ENCODE measurements around the gene ZNFX1.

- TF ChIP-seq, protein P1, sequence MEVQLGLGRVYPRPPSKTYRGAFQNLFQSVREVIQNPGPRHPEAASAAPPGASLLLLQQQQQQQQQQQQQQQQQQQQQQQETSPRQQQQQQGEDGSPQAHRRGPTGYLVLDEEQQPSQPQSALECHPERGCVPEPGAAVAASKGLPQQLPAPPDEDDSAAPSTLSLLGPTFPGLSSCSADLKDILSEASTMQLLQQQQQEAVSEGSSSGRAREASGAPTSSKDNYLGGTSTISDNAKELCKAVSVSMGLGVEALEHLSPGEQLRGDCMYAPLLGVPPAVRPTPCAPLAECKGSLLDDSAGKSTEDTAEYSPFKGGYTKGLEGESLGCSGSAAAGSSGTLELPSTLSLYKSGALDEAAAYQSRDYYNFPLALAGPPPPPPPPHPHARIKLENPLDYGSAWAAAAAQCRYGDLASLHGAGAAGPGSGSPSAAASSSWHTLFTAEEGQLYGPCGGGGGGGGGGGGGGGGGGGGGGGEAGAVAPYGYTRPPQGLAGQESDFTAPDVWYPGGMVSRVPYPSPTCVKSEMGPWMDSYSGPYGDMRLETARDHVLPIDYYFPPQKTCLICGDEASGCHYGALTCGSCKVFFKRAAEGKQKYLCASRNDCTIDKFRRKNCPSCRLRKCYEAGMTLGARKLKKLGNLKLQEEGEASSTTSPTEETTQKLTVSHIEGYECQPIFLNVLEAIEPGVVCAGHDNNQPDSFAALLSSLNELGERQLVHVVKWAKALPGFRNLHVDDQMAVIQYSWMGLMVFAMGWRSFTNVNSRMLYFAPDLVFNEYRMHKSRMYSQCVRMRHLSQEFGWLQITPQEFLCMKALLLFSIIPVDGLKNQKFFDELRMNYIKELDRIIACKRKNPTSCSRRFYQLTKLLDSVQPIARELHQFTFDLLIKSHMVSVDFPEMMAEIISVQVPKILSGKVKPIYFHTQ (CRISPR knock-in tag; IDR thresholded peaks at IDR 0.05), result no peak
- TF ChIP-seq ZNF121 (CRISPR knock-in tag; IDR thresholded peaks at IDR 0.05) (no peak), ZNF416 (CRISPR knock-in tag; IDR thresholded peaks at IDR 0.05) (no peak), NR2C2 (CRISPR knock-in tag; IDR thresholded peaks at IDR 0.05) (no peak)
- TF ChIP-seq, protein P2, sequence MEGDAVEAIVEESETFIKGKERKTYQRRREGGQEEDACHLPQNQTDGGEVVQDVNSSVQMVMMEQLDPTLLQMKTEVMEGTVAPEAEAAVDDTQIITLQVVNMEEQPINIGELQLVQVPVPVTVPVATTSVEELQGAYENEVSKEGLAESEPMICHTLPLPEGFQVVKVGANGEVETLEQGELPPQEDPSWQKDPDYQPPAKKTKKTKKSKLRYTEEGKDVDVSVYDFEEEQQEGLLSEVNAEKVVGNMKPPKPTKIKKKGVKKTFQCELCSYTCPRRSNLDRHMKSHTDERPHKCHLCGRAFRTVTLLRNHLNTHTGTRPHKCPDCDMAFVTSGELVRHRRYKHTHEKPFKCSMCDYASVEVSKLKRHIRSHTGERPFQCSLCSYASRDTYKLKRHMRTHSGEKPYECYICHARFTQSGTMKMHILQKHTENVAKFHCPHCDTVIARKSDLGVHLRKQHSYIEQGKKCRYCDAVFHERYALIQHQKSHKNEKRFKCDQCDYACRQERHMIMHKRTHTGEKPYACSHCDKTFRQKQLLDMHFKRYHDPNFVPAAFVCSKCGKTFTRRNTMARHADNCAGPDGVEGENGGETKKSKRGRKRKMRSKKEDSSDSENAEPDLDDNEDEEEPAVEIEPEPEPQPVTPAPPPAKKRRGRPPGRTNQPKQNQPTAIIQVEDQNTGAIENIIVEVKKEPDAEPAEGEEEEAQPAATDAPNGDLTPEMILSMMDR (IDR thresholded peaks at IDR 0.05), result no peak
- TF ChIP-seq, protein P3, sequence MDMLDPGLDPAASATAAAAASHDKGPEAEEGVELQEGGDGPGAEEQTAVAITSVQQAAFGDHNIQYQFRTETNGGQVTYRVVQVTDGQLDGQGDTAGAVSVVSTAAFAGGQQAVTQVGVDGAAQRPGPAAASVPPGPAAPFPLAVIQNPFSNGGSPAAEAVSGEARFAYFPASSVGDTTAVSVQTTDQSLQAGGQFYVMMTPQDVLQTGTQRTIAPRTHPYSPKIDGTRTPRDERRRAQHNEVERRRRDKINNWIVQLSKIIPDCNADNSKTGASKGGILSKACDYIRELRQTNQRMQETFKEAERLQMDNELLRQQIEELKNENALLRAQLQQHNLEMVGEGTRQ (CRISPR knock-in tag; IDR thresholded peaks at IDR 0.05), result no peak
Measured at GRCh38 chr20:49316704-49317103, 38.8 kb upstream of the ZNFX1 start.

All from WTC11 (cell line).